GM19023 (cell line): ENCODE measurements around the gene TCTN2.

Experiments used
- ATAC-seq: cut with Tn5 transposase; IDR thresholded peaks from one replicate; pipeline ENCODE4 v1.9.1; 2021; ENCODE audit warnings: mild to moderate bottlenecking, moderate library complexity; ENCODE audit not compliant: unreplicated experiment

The TCTN2 gene

DNA sequence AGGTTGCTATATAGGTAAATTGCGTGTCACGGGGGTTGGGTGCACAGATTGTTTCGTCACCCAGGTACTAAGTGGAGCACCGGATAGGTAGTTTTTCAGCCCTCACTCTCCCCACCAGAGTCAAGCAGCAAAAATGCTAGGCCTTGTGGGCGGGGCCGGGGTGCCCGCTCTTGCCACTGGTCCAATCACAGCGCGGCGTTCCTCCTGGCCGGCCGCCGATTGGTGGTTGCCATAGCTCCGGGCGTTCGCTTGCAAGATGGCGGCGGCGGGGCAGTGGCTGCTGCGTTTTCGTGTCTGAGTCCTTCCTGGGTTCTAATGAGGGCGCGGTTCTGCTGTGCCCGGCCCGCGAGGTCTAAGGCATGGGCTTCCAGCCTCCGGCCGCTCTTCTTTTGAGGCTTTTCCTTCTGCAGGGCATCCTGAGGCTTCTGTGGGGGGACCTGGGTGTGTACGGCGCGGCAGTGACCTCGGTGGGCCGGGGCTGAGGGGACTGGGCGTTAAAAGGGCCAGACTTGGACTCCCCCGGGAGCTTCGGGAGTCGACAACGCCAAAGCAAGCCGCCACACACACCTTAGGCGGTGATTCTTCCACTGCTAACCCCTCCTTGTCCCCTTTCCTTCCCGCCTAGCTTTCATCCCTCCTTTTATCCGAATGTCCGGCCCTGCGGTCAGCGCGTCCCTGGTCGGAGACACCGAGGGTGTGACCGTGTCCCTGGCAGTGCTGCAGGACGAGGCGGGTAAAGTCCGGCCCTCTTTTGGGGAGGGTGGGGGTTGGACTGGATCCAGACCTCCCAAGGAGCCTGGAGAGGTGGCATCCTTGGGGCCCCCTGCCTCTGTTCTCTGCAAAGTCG, at the start of gene TCTN2:
Gene TCTN2, plus strand, starts transcription at position 232 of the 847 bp plus-strand sequence. Its CDS starts 128 bp downstream, at position 360.
- peak; percentile 100 for ATAC-seq

DNA sequence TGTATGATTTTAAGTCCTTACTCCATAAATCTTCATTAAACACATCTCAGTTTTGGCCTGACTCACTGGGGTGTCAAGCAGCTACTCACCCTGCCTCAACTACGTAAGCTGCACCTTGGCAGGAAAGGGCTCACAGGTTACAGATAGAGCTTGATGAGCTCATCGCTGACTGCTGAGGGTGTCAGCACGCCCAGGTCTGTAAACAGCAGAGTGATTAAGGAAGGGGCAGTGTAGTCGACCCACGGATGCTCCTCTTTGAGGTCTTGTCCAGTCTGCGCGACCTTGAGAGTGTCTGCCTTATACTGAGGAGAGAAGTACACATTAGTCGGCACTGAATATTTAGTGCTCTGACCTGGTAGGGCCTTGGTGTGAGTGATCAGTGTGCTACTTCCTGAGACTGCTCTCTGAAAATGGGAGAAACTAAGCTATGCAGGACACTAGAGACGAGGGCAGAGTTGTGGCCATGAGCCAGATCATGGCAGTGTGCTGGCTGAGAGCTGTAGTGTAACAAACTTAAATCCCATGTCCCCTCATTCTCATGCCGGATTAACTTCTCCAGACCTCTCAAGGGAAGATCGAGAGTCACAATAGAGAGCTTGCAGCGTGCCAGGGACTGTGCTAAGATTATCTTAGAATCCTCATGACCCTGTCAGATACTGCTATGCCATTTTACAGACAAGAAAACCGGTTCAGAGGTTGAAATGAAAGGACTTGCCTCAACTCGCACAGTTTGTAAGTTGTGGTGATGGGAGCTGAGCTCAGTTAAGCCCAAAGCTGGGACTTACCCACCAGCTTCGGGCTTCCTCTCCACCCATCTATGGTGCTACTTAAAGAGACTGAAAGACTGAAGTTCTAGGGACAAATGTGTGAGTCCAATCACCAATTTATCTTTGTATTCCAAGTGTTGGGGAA, 49.0 kb upstream of the TCTN2 start:
- no peak for ATAC-seq

DNA sequence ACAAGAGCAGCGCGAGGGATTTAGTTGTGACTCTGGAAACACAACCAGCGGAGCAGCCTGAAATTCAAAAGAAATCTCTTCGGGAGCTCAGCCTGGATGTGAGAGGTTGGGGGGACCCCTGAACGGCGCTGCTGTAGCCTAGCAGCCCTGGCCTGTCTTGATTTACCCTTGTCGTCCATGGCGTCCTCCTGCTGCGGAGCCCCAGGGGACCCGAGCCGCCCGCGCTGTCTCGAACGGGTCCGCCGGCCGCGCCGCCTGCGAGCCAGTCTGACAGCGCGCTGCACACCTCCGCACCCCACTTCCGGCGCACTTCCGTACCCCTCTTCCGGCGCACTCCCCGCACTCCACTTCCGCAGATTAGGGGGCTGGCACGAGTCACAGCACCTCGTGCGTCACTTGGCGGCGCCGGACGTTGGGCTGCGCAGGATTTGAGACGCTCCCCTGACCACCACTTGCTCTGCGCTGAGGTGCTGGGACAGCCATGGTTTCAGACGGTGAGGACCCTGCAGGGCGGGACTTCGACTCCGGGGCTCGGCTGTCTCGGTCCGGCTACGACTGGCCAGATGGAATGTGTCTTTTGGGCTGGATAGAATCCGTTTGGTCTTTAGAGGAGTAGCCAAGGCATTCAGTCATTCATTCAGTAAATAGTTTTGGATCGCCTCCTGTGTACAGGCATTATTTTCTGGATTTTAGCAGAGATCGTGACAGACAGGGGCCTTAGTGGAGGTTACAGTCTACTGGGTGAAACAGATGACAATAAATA, 37.4 kb upstream of the TCTN2 start, which contains the start of the genes EIF2B1 and GTF2H3:
Gene EIF2B1, minus strand, starts transcription at position 308 of the 763 bp plus-strand sequence. Its CDS starts 129 bp downstream, at position 179.
Gene GTF2H3, plus strand, starts transcription at position 451 of the 763 bp plus-strand sequence. Its CDS starts 31 bp downstream, at position 482.
- ATAC-seq, result peak; percentile 96

DNA sequence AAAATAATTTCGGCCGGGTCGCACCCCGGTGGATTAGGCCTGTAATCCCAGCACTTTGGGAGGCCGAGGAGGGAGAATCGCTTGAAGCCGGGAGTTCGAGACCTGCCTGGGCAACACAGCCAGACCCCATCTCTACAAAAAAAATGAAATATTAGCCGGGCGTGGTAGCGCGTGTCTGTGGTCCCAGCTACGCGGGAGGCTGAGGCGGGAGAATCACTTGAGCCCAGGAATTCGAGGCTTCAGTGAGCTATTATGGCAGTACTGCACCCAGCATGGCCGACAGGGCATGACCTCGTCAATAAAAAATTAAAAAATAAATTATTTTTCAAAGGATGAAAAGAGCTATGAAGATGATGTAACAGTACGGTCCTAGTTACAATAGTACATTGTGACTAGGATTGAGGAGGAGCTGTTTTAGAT, 36.8 kb upstream of the TCTN2 start:
- ATAC-seq, result no peak

DNA sequence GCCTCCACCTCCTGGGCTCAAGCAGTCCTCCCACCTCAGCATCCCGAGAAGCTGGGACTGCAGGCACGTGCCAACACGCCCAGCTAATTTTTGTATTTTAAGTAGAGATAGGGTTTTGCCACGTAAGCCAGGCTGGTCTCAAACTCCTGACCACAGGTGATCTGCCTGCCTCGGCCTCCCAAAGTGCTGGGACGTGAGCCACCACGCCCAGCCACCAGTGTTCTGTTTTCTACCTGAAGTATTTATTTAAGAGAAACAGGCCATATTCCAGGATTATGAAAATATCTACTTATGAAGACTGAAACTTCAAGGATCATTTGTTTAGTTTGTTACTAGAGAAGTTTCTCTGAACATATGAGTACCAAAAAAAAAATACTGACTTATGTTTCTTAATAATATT, 27.0 kb upstream of the TCTN2 start:
- ATAC-seq, result no peak

DNA sequence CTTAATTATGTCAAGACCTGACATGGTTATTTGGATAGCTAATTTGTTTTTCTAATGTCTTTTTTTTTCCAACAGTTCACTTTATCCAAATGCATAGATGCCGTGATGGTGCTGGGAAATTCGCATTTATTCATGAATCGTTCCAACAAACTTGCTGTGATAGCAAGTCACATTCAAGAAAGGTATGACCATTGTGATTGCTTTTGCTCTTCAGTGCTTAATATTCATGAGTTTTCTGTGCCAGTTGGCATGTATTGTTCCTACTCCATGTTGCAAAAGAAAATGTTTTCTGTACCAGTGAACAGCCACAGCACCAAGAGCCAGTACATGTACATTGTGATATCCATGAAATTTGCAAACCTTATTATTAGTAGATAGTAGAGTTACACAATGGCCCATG, 25.5 kb upstream of the TCTN2 start:
- ATAC-seq, result no peak

DNA sequence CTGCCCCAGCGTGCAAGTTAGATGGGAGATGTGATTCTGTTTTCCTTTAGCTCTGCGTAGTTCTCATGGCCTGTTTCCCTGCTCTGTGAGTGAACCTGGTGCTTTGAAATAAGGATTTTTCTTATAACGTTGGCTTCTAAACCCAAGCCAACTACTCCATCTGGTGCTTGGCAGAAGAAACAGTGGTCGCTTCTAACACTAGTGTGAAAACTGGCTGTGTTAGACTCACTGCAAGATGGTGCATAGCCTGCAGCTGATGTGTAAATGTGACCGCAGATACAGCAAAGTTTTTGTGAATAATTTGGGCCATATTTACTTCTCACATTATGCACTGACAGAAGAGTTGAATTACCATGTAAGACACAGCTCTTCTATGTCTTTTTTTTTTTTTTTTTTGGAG, 25.0 kb upstream of the TCTN2 start:
- ATAC-seq, result no peak

DNA sequence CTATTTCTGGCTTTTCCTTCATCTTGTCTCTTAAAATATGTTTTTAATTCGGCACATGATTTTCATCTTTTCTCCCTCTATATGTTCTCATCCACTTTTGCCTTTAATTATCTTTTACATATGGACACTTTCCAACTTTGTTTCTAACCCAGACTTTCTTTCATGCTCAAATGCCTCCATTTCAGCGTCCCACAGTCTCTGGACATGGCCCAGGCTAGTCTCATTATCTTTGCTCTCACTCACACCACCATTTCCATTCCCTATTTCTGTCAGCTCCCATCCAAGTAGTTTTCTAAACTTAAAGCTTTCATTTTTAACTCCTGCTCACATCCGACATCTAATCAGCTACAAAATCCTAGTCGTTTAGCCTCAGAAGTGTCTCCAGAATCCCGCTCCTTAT, 22.5 kb upstream of the TCTN2 start:
- ATAC-seq, result no peak

DNA sequence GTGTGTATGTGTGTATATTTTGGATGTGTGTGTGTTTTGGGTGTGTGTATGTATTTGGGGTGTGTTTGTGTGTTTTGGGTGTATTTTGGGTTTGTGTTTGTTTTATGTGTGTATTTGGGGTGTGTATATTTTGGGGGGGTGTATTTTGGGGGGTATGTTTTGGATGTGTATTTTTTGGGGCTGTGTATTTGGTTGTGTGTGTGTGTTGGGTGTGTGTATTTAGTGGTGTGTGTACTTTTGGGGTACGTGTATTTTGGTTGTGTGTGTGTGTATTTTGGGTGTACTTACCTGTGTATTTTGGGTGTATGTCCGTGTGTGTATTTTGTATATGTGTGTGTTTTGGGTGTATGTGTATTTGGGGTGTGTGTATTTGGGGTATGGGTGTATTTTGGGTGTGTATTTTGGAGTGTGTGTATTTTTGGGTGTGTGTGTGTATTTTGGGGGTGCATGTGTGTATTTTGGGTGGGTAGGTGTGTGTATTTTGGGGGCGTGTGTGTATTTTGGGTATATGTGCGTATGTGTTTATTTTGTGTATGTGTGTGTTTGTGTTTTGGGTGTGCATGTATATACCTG, 16.7 kb upstream of the TCTN2 start:
- ATAC-seq, result no peak

DNA sequence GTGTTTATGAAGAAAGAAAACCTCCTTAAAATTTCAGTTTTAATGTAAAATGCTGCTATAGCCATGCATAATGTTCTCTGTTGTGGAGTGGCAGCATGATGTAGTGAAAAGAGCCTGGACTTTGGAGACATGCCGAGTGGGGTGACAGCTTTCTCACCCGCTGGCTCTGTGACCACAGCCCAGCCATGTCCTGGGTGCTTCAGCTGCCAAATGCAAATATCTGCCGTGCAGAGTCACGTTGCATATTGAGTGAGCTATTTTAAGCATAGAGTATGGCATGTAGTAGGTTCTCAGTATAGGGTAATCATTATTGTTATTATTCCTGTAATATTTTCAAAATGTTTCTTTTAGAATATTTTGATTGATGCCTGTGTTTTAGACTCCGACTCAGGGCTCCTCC, 15.5 kb upstream of the TCTN2 start:
- peak; percentile 85 for ATAC-seq

DNA sequence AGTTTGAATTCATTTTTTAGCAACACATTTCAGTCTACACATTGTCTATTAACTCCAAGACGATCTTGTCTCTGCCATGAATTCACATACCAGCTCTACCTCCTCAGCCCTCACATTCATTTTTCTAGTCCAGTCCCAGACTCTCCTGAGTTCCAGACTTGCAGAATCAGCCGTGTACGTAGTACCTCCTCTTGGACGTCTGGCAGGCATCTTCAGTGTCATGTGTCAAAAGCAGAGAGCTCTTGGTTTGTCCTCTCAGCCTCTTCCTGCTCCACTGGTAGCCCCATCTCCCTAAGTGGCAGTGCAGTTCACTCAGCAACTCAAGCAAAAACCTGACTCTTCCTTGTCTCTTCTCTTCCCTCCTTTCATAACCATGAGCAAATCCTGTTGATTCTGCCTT, 14.5 kb upstream of the TCTN2 start:
- ATAC-seq, result no peak

DNA sequence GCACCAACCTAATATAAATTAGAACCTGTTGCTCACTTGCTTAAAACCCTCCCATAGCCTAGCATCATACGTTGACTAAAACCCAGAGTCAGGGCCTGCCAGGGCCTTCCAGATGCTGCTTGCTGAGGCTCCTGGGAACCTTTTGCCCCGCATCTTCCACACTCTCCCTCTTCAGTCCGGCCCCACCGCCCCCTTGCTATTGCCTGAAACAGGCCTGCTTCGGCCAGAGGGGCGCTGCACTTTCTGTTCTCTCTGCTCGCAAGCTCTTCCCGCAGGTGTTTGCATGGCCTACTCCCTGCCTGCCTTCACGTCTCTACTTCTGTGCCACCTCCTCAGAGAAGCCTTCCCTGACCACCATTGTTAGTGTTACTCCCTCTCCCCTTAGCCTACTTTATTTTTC, 13.7 kb upstream of the TCTN2 start:
- ATAC-seq, result no peak

DNA sequence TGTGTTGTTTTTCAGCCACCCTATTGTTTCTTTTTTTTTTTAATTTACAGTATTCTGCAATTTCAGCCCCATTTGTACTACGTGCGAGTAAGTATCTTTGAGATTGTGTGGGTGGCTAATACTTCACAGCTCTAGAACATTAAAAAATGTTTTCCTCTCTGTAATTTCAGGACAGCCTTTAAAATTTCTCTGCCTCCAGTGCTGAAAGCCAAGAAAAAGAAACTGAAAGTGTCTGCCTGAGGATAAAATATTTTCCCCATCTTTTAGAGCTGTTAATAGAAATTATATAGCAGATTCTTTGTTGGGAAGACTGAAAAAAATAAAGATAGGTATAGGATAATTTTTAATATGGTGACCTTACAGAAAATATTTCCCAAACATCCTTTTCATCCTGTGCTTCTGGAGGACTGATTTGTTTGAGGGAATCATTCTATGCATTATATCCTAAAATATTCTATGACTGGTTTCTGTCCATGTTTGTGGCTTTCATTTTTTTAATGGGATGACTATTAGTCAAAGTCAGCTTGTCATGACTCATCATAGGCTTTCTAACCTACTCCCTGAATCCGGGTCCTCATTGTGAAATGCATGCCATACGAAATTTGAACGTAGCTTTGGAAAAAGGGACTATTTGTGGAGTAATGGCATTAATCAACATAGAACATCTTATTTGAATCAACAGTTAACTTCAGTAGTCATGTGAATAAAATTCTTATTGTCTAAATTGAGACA, 10.8 kb upstream of the TCTN2 start:
- no peak for ATAC-seq

DNA sequence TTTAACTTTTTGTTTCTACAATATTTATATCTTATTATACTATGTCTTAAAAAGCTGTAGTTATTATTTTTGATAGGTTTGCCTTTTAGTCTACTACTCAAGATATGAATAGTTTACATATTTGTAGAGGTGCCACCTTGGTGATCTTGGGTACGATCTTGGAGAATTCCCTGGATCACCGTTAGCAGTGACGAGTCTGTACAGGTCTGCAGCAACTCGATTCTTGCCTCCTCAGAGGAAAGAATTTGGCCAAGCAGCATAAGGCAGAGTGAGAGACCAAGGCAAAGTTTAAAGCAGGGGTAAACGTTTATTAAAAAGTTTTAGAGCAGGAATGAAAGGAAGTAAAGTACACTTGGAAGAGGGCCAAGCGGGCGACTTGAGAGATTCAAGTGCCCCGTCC, 3.1 kb upstream of the TCTN2 start:
- ATAC-seq, result no peak

DNA sequence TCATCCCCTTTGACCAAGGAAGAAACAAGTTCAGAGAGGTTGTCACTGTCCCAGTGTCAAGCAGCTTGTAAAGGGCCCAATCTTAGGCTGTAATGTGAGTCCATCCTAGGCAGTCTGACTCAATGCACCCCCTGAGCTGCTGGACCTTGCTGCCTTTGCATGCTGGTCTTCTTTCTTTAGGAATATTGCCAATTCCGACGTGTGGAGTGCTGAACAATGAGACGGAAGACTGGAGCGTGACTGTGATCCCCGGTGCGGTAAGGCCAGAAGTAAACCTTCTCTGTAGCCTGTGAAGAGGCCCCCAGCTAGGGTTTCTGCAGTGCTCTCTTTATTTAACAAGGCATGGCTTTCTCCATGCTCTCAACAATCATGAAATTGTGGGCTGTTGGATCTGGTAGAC, 963 bp downstream of the TCTN2 start:
- ATAC-seq, result no peak

DNA sequence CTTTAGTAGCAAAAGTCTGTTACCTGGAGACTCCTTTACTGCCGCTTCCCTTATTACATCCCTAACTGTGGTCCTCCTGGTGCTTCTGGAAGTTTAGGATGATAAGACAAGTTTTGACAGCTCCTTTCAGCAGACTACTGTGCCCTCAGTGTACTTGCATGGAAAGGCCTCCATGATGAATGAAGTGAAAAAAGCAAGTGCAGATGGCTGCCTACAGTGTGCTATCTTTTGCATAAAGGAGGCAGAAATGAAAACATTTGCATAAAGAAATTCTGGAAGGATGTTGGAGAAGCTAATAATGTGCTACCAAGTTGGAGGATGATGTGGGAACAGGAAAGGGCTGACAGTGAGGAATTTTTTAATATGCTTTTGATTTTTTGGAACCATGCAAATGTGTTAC, 4.5 kb downstream of the TCTN2 start:
- no peak for ATAC-seq

DNA sequence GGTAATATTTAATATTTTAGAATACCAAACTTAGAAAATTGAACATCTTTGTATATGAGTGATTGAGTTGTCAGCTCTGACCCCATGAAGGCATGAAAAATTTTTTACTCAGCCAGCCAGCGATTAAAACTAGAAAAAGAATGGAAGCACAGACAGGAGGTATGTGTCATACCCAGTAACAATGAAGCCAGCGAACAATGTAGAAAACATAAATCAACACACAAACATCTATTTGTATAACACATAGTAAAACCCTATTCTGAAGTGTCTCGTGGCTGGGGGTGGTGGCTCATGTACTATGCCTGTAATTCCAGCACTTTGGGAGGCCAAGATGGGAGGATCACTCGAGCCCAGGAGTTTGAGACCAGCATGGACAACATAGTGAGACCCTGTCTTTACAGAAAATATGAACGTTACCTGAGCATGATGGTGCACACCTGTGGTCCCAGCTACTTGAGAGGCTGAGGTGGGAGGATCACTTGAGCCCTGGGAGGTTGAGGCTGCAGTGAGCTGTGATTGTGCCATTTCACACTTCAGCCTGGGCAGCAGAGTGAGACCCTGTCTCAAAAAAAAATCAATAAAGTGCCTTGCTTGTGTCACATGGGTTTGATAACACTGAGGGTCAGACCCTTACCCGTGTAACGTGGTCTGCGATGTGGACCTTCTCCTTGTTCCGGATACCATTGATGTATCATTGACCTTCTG, 5.9 kb downstream of the TCTN2 start:
- ATAC-seq, result no peak

DNA sequence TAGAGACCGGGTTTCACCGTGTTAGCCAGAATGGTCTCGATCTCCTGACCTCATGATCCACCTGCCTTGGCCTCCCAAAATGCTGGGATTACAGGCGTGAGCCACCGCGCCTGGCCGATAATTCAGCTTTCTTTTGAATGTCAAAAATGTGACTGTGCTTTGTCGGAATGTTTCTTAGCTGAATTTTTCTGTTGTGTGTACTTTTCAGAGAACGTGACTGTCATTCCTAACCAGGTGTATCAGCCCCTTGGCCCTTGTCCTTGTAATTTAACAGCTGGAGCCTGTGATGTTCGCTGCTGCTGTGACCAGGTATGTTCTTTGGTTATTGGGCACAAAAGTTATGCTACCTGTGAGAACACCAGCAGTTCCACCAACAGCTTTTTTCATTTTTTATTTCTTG, 8.1 kb downstream of the TCTN2 start:
- ATAC-seq, result no peak

DNA sequence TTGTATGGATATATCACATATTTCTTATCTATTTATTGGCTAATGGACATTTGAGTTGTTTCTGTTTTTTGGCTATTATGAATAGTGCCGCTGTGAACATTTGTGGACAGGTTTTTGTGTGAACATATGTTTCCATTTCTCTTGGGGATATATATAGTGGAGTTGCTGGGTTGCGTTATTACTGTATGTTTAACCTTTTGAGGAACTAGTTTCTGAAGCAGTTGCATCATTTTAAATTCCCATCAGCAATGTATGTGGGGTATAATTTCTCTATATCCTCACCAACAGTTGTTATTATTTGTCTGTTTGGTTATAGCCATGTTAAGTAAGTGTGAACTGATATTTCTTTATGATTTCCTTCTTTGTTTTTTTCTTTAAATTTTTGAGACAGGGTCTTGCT, 10.7 kb downstream of the TCTN2 start:
- no peak for ATAC-seq
